Ramos (cell line): ENCODE results near the gene GDI1.
"Not testable (repeated sequence)": the region's sequence is repeated elsewhere in the genome, so short reads cannot be mapped to it uniquely, and the experiment has no call there.

Source experiments
- in situ Hi-C: fragments of 300-500 bp; cut with MboI; formaldehyde crosslinking; loops from one replicate; pipeline ENCODE4 v1.14.3; 2022; ENCODE audit warnings: low sequenced_read_pairs; ENCODE audit not compliant: unreplicated experiment

GDI1 gene

DNA sequence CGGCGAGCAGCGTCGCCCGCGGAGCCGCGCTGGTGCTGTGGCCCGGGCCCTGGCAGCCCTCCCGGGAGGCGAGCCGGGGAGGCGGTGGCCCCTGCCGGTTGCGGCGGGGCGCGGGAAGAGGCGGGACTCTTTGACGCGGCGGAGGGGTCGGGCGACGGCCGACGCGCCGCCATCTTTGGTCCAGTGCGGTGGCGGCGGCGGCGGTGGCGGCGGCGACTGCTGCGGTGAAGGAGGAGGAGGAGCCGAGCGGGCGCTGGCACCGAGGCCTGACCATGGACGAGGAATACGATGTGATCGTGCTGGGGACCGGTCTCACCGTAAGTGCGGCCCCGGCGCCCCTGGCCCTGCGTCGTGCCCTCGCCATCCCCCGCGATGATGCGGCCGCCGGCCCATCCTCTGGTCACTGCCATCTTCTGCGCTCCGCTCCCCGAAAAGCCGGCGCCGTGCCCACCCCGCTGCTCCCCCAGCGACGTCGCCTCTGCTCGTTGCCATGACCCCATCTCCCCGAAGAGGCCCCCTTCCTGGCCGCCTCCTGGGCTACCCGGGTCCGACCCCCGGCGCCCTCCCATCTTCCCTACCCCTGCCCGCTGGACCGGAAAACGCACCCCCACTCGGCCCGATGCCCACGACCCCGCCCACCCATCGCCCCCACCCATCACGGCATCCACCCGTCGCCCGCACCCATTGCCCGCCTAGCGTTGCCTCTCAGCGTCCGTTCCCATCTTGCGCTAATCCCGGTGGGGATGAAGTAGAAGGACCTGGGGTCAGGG lies at the start of gene GDI1:
Gene GDI1, plus strand, starts transcription at position 172 of the 770 bp plus-strand sequence. Its CDS starts 101 bp downstream, at position 273.
- in situ Hi-C loops: no loop called here

GRCh38 chrX:154388094-154388493 lies 48.9 kb upstream of the GDI1 start:
- in situ Hi-C loops: not testable (repeated sequence)

GRCh38 chrX:154388649-154389048 lies 48.3 kb upstream of the GDI1 start:
- in situ Hi-C loops: not testable (repeated sequence)

DNA sequence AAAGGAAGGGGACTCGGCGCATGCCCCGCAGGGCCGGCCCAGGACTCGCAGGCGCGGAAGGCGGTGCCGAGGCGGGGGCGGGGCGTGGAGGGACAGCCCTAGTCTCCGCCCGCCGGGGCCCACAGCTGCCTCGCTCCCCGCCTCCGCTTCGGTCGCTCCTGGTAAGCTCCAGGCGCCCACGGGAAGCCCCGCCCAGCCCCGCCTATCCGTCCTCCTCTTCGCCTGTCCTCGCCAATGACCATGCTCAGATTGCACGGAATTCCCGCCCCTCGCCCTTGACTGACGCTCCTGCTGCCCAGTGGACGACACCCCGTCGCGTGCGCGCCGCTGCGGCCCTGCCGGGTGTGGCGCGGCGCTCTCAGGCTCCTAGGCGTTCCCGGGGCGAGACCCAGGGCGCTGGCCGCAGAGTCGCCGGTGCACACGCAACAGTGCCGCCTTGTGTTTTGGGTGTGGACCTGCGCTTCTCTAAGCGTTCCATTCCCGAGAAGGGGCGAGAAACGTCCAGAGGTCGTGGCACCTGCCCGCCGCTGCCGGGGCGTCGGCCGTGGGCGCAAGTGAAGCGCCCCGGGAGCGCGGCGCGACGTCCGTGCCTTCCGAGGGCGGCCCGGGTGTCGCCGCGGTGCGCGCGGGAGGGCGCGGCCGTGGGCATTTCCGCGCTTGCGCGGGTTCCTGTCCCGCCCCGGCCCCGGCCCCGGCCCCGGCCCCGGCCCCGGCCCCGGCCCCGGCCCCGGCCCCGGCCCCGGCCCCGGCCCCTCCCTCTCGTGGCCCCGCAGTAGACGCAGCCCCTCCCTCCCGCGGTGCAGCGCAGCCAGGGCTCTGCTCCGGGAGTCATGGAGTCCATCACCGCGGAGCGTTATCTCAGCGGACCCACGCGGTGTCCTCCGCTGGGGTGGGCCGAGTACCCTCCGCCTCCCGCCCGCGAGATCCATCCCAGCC lies 46.9 kb upstream of the GDI1 start:
- in situ Hi-C loops: not testable (repeated sequence)

- in situ Hi-C loops: not testable (repeated sequence)
Observed at GRCh38 chrX:154396363-154396762, 40.6 kb upstream of the GDI1 start.

- in situ Hi-C loops: no loop called here
Observed at GRCh38 chrX:154396973-154397887, 39.7 kb upstream of the GDI1 start.

DNA sequence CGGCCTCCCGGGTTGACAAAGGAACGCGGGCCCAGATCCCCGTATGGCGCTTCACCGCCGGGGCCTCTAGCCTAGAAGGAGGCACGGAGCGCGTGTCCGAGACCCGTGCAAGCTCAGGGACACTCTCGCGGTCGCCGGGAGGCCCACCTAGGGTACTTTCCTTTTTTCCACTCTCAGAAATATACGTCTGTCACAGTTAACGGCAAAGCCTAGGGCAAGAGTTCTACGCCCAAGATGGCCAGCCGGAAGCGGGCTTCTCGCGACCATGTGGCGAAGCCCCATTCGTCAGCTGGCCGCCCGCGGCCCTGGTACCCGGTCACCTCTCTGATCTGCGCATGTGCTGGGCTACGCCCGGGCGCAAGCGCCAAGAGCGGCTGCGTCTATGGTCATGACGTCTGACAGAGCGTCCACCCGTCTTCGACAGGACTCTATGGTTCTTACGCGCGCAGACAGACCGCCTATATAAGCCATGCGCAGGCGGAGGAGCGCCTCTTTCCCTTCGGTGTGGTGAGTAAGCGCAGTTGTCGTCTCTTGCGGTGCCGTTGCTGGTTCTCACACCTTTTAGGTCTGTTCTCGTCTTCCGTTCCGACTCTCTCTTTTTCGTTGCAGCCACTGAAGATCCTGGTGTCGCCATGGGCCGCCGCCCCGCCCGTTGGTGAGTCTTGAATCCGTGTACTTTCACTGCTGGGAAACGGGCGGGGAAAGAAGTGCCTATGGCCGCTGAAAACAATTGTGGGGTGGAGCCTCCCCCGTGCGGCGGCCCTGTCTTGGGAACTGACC lies 38.9 kb upstream of the GDI1 start, which contains the start of gene RPL10:
Gene RPL10, plus strand, starts transcription at position 490 of the 780 bp plus-strand sequence. Its CDS starts 143 bp downstream, at position 633.
- in situ Hi-C loops: no loop called here

DNA sequence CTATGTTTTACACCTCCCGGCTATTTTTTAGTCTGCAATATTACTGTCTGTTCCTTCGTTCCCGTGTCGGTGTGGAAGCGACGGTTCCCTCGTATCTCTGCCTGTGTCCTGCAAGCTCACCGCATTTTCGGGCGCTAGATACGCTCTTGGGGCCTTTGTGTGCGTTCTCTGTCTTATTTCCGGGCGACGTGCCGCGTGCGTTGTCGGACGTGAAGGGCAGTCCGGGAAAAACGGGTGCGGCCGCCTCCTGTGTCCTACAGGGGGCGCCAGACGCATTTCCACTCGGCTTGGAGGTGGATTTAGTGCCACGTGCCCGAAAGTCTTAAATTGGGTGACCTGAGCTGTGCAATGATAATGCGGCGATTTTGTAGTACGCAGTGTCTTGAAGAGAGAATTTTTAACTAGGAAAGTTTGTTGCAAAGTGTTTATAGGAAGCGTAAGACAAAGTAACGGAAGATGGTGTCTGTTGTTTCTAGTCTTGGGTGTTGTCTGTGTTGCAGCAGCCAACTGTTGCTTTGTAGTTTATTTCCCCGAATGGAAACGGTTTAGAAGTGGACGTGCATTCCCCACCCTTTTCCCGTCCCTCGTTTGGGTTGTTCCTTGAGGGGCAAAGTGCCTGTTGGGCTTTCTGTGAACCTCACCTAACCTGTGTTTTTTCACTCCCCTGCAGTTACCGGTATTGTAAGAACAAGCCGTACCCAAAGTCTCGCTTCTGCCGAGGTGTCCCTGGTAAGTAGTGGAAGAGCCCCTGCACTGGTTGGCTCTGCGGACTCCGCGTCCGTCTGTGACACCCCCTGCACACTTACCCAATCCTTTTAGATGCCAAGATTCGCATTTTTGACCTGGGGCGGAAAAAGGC lies 38.1 kb upstream of the GDI1 start:
- in situ Hi-C loops: no loop called here

GRCh38 chrX:154399527-154400368 lies 37.2 kb upstream of the GDI1 start:
- in situ Hi-C loops: loop anchor here (25.0 kb wide), 1 partner anchor 138 kb away; the partner anchor contains the start of genes G6PD and IKBKG

- in situ Hi-C loops: loop anchor here (25.0 kb wide), 1 partner anchor 137 kb away; the partner anchor contains the start of genes G6PD and IKBKG
Observed at GRCh38 chrX:154400369-154400817, 36.6 kb upstream of the GDI1 start.

DNA sequence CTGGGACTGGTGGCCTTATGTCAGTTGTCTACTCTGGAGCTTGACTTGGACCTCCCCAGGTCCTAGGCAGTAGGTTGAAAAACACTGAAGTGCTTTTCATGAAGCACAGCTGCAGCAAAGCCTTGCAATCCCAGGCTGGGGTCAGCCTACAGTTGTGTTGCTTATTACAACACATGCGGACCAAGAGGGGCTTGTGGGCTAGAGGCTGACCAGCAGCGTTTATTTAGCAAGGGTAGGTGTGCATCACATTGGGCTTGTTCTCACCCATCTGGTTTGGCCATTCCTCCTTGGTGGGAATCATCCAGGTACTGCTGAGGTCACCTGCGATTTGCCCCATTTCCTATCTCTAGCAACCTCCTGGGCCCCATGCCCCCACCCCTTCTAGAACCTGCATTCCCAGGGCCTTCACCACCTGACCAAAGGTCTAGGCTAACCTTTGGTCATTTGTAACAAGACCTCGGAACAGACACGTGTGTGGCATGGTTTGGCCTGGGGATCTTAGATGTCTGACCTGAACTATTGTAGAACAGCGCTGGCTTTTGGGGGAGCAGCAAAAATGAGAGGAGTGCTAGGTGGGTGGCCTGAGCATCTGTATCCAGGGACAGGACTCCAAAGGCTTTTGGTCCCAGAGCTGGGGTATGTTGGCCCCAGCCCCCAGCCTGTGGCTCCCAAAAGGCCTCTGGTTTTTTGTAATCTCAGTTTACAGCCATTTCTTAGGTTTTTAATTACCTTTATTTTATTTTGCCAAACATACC lies 35.7 kb upstream of the GDI1 start:
- in situ Hi-C loops: loop anchor here (25.0 kb wide), 1 partner anchor 136 kb away; the partner anchor contains the start of genes G6PD and IKBKG

GRCh38 chrX:154401918-154402621 lies 34.9 kb upstream of the GDI1 start:
- in situ Hi-C loops: loop anchor here (25.0 kb wide), 1 partner anchor 135 kb away; the partner anchor contains the start of genes G6PD and IKBKG

- in situ Hi-C loops: loop anchor here (25.0 kb wide), 1 partner anchor 135 kb away; the partner anchor contains the start of genes G6PD and IKBKG
Observed at GRCh38 chrX:154402622-154403127, 34.3 kb upstream of the GDI1 start.

DNA sequence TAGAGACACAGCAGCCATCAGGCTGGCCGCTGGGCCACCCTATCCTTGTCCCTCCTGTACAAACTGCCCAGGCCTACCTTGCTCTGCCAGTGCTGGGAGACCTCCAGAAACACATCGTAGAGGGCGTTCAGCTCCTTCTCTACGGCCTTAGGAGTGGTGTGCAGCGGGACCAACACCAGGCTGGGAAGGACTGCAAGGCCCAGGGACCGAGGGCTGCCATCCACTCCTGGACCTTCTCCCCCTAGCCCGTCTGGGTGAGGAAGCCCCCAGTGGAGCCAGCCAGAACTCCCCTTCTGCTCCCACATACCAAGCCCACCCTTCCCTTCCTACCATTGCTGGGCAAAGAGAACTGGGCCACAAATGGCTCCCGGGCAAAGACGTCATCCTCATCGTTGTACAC lies 33.8 kb upstream of the GDI1 start:
- in situ Hi-C loops: loop anchor here (25.0 kb wide), 1 partner anchor 134 kb away; the partner anchor contains the start of genes G6PD and IKBKG

DNA sequence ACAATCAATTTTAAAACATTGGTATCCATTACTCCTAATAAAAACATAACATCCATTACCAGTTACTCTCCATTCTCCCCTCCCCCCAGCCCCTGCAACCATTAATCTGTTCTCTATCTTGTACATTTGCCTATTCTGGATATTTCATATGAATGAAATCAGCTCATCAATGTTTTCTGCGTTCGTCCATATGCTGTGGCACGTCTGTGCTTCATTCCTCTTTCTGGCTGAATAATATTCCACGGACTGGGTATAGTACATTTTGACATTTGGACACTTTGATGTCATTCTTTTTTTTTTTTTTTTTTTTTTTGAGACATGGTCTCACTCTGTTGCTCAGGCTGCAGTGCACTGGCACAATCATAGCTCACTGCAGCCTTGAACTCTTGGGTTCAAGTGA lies 33.1 kb upstream of the GDI1 start:
- in situ Hi-C loops: loop anchor here (25.0 kb wide), 1 partner anchor 133 kb away; the partner anchor contains the start of genes G6PD and IKBKG
